Psoas muscle (tissue), 8 donors: ENCODE results near the gene PINK1. TPM values are rescaled to one million over a fixed set of nuclear protein-coding genes. Genes with fewer than 3 reads are reported as not detected.

ENCODE experiments used
- ATAC-seq, 4 donors: fragments of 200-7000 bp; cut with Tn5 transposase; one replicate each; pipeline ENCODE4 v1.9.1; 2020; ENCODE audit warnings: moderate library complexity in 3 of 4, mild to moderate bottlenecking in 2 of 4
- DNase-seq, 2 donors: peaks; one replicate each; pipeline ENCODE4 v3.0.0-alpha.2; 2020
- H3K27ac ChIP-seq: fragments of 200-600 bp; one replicate; pipeline ENCODE4 v1.8.0; 2022
- H3K27me3 ChIP-seq, 3 donors: fragments of 200-600 bp in 1 of 3; one replicate each; pipeline versions ENCODE4 v1.6.1 to v1.8.0; 2013 to 2022; ENCODE audit warnings: low read length in 2 of 3, mild to moderate bottlenecking in 2 of 3, moderate library complexity in 1 of 3; ENCODE audit not compliant: insufficient read depth in 3 of 3
- H3K36me3 ChIP-seq, 2 donors: fragments of 200-600 bp in 1 of 2; one replicate each; pipeline versions ENCODE4 v1.6.1 to v1.8.0; 2013 to 2022; ENCODE audit warnings: low read depth in 1 of 2, mild to moderate bottlenecking in 1 of 2, moderate library complexity in 1 of 2; ENCODE audit not compliant: insufficient read depth in 1 of 2
- H3K4me1 ChIP-seq: fragments of 200-600 bp; one replicate; pipeline ENCODE4 v1.8.0; 2022
- H3K4me3 ChIP-seq: fragments of 200-600 bp; one replicate; pipeline ENCODE4 v1.8.0; 2022; ENCODE audit warnings: mild to moderate bottlenecking
- H3K9me3 ChIP-seq: fragments of 200-600 bp; one replicate; pipeline ENCODE4 v1.8.0; 2022
- WGBS, 3 donors: extraction: QIAGEN DNeasy Blood & Tissue Kit; methylation state at CpG; one replicate each; pipeline versions ENCODE4 v1.1.6 to v1.1.7; 2013; 5-methylcytosine and 5-hydroxymethylcytosine counted together
- intact Hi-C, 2 donors: fragments of 100-400 bp; cut with DNase I; formaldehyde crosslinking; loops; one replicate each; pipeline versions ENCODE4 v1.11.0 to v1.14.2; 2022
- polyA plus RNA-seq, 3 donors: library from polyadenylated mRNA; stranded (reverse); fragments of 200-250 nt; gene quantifications; one replicate each; pipeline ENCODE4 v1.2.3, GENCODE V29; 2013
- total RNA-seq, 4 donors: library from RNA; stranded (reverse); fragmentation: NEBNext Ultra II Directional in 2 of 4; extraction: Animal tissue kit (Norgen Biotek cat#: 25700) in 2 of 4; gene quantifications; one replicate each; pipeline versions ENCODE4 v1.2.1 to v1.2.4, GENCODE V29; 2021 to 2023
- TF ChIP-seq, protein P1 (sequence below): fragments of 200-600 bp; IDR thresholded peaks from one replicate; pipeline ENCODE4 v1.8.0; 2022; ENCODE audit warnings: antibody characterized with exemption
- donor health status: healthy with polysubstance abuse.
- donor health status: DM: no; HTN: no; CAD: no; lungs with moderate emphysema.
- donor health status: Bipolar disorder and iron deficiency.
- donor health status: healthy.
- donor health status: DM: yes; HTN: yes; CAD: no.
- donor health status: DM: no; HTN: no; CAD: no.
- donor health status: DM: no; HTN: no; CAD: no.
- donor health status: DM: yes; HTN: yes; CAD: no.

Gene PINK1
- total and polyA plus RNA-seq, 7 donors = 218 to 506 (median 383) TPM

DNA sequence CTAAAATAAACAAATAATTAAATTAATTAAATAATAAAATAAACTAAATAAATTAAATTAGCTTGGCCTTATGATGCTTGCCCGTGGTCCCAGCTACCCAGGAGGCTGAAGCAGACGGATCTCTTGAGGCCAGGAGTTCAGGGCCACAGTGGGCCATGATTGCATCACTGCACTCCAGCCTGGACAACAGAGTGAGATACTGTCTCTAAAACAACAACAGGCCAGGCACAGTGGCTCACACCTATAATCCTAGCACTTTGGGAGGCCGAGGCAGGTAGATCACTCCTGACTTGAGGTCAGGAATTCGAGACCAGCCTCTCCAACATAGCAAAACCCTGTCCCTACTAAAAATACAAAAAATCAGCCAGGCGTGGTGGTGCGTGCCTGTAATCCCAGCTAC, 12.2 kb upstream of the PINK1 start:
- peaks cover 7% of the 10 kb centered on the region for H3K4me1 ChIP-seq
- no peaks in the 10 kb centered on the region for H3K36me3 ChIP-seq
- H3K27me3 ChIP-seq = no peaks in the 10 kb centered on the region
- ATAC-seq (no peak), DNase-seq (no peak)
- intact Hi-C loops = no loop called here
- no peak overlapping the region for H3K4me3 ChIP-seq
- WGBS, 3 donors = 74 to 96% (median 81%) methylated on average over 6 of the region's 6 CpGs
- H3K27ac ChIP-seq = no peak overlapping the region
- no peaks in the 10 kb centered on the region for H3K9me3 ChIP-seq
- TF ChIP-seq, protein P1, sequence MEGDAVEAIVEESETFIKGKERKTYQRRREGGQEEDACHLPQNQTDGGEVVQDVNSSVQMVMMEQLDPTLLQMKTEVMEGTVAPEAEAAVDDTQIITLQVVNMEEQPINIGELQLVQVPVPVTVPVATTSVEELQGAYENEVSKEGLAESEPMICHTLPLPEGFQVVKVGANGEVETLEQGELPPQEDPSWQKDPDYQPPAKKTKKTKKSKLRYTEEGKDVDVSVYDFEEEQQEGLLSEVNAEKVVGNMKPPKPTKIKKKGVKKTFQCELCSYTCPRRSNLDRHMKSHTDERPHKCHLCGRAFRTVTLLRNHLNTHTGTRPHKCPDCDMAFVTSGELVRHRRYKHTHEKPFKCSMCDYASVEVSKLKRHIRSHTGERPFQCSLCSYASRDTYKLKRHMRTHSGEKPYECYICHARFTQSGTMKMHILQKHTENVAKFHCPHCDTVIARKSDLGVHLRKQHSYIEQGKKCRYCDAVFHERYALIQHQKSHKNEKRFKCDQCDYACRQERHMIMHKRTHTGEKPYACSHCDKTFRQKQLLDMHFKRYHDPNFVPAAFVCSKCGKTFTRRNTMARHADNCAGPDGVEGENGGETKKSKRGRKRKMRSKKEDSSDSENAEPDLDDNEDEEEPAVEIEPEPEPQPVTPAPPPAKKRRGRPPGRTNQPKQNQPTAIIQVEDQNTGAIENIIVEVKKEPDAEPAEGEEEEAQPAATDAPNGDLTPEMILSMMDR = no peak

DNA sequence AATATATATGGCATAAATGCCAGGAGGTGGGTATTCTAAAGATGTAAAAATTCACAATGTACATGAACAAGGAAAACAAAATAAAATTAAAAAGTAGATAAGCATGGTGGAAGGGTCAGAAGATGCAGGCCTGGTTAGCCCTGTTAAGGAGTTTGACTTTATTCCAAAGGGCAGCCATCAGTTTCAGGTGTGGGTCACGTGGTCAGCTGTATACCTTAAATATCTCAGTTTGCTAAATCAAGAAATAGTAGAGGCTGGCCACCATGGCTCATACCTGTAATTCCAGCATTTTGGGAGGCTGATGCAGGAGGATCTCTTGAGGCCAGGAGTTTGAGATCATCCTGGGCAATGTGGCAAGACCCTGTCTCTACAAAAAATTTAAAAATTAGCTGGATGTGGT, 8.5 kb upstream of the PINK1 start:
- no peaks in the 10 kb centered on the region for H3K4me1 ChIP-seq

DNA sequence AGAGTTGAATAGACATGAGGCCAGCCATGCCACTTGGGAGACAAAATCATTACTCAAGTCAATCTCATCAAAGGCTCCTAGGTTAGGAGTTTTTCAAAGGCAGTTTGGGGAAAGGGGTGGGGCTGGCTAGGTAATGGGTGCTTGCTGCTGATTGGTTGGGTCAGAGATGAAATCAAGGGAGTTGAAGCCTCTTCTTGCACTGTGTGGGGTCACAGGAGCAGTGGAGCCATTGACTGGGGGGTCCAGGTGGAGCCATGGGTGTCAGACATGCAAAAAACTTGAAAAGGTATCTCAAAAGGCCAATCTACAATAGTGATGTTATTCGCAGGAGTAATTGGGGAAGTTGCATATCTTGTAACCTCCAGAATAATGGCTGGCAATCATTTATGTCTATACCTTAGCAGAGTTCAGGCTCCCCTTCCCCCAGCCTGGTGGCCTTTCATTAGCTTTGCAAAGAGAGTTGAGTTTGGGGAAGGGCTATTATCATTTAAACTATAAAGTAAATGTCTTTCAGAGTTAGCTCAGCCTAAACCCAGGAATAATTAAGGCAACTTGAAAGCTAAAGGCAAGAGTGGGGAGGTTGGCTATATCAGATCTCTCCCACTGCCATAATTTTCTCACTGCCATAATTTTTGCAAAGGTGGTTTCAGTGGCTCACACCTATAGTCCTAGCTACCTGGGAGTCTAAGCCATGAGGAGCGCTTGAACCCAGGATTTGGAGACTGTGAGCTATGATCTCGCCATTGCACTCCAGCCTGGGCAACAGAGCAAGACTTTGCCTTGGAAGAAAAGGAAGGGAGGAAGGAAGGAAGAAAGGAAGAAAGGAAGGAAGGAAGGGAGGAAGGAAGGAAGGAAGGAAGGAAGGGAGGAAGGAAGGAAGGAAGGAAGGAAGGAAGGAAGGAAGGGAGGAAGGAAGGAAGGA, 7.8 kb upstream of the PINK1 start:
- Histone ChIP-seq H3K4me1 (no peaks in the 10 kb centered on the region), H3K9me3 (no peaks in the 10 kb centered on the region), H3K27me3 (no peaks in the 10 kb centered on the region), H3K27ac (no peak overlapping the region), H3K4me3 (no peak overlapping the region), H3K36me3 (no peaks in the 10 kb centered on the region)
- ATAC-seq (no peak), DNase-seq (no peak)
- intact Hi-C loops = no loop called here
- TF ChIP-seq, protein P1 = no peak
- WGBS, 3 donors = 70 to 80% (median 75%) methylated on average over 3 of the region's 3 CpGs

More for the DNA sequence above, 8.5 kb upstream of the PINK1 start:
- TF ChIP-seq, protein P1 = no peak
- H3K27me3 ChIP-seq = no peaks in the 10 kb centered on the region
- no peak overlapping the region for H3K4me3 ChIP-seq
- no peak for DNase-seq
- H3K36me3 ChIP-seq = no peaks in the 10 kb centered on the region
- no peak for ATAC-seq
- intact Hi-C loops = no loop called here
- WGBS, 3 donors = 80 to 85% (median 80%) methylated on average over 1 of the region's 1 CpG
- no peak overlapping the region for H3K27ac ChIP-seq
- no peaks in the 10 kb centered on the region for H3K9me3 ChIP-seq

DNA sequence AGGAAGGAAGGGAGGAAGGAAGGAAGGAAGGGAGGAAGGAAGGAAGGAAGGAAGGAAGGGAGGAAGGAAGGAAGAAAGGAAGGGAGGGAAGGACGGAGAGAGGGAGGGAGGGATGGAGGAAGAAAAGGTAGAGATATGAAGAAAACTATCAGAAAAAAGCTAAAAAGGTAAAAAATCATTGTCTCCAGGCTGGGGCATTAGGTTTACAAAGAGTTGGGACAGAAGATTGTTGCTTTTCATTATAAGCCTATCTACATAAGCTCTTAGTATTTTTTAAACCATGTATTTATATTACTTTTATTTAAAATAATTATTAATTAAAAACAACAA, 7.2 kb upstream of the PINK1 start:
- H3K36me3 ChIP-seq = no peaks in the 10 kb centered on the region
- H3K9me3 ChIP-seq = no peaks in the 10 kb centered on the region
- 52 to 64% (median 60%) methylated on average over 1 of the region's 1 CpG for WGBS, 3 donors
- H3K4me1 ChIP-seq = no peaks in the 10 kb centered on the region
- H3K4me3 ChIP-seq = no peak overlapping the region
- DNase-seq (no peak), ATAC-seq (no peak)
- TF ChIP-seq, protein P1 = no peak
- no peak overlapping the region for H3K27ac ChIP-seq
- intact Hi-C loops = no loop called here
- no peaks in the 10 kb centered on the region for H3K27me3 ChIP-seq

DNA sequence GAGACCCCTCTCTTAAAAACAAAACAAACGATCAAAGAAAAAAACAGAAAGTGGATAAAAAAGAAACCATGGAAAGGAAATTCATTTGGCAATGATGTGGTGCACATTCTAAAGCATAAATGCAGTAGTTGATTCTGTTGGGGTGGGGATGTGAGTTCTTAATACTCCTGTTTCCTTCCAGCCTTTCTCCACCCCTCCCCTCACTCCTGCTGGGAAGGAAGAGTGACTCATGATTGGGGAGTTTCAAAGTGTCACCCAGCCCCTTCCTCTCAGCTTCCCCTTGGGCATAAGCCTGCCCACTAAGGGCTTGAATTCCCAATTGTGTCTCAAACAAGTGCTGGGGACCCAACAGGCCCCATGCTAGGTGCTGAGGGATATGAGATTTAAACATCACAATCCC, 6.7 kb upstream of the PINK1 start:
- H3K4me1 ChIP-seq = no peaks in the 10 kb centered on the region
- intact Hi-C loops = no loop called here
- H3K9me3 ChIP-seq = no peaks in the 10 kb centered on the region
- no peaks in the 10 kb centered on the region for H3K27me3 ChIP-seq
- 48 to 55% (median 53%) methylated on average over 1 of the region's 1 CpG for WGBS, 3 donors
- TF ChIP-seq, protein P1 = no peak
- H3K4me3 ChIP-seq = no peak overlapping the region
- no peak overlapping the region for H3K27ac ChIP-seq
- no peak for DNase-seq
- no peak for ATAC-seq
- H3K36me3 ChIP-seq = no peaks in the 10 kb centered on the region
